Cardiac fibroblast (primary cell): Measurements from ENCODE around the gene KRTAP16-1.
A peak's percentile ranks its signal among the peaks of the same experiment; 100 is the strongest.

Source experiments
- DNase-seq, 2 donors: peaks; one replicate each; pipeline versions ENCODE4 v3.0.0 to v3.0.0-alpha.2; 2010; ENCODE audit warnings: low read depth in 2 of 2
- H3K4me3 ChIP-seq, 2 donors: replicated peaks in 1 of 2; 1 replicate in 1 of 2; 2 replicates in 1 of 2; pipeline ENCODE4 v1.5.1; 2011; ENCODE audit warnings: low read depth in 2 of 2, low read length in 2 of 2, mild to moderate bottlenecking in 2 of 2, moderate library complexity in 1 of 2
- TF ChIP-seq, protein P1 (sequence below): IDR thresholded peaks from one replicate; pipeline ENCODE4 v1.5.1; 2011; ENCODE audit warnings: low read depth, mild to moderate bottlenecking, low read length, inconsistent platforms

KRTAP16-1 gene

DNA sequence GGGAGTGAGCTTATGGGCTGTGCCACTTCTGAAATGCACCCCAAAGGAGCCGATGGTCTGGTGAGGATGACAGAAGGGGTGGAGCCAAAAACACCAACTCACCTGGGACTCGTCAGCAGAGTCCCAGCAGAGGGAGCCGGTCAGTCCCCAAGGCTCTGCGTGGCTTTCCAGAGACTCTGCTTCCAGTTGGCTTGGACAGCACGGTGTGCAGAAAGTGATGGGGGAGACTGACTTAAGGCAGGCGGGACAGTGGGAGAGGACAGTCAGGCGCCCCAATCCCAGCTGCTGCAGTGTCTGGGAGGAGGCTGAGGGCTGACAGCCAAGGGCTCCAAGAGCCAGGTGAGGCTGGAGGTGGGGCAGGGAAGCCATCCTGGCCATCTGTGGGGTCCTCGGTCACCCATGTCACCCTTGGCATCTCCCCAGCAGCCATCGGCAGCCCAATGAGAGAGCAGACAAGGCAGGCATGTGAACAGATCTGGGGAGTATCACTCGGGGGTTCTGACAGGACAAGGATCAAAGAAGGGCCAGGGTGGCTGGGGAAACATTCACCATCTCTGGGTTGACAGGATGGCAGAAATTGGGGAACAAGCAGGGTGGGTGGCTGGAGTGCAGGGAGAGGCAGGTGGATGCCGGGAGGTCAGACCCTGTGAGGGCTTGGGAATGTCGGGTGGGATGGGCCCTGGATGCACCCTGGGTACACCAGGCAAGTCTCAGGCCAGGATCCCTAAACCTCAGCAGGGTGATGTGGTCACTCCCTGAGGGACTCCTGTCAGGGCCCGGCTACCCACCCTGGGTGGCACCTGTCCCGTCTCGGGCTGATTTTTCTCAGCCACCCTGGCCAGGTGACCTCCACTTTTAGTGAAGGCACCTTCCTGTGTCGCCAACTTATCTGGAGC lies 15.3 kb upstream of the KRTAP16-1 start:
- DNase-seq, result peak in 1 of 2 donors; percentile 2
- TF ChIP-seq, protein P1, sequence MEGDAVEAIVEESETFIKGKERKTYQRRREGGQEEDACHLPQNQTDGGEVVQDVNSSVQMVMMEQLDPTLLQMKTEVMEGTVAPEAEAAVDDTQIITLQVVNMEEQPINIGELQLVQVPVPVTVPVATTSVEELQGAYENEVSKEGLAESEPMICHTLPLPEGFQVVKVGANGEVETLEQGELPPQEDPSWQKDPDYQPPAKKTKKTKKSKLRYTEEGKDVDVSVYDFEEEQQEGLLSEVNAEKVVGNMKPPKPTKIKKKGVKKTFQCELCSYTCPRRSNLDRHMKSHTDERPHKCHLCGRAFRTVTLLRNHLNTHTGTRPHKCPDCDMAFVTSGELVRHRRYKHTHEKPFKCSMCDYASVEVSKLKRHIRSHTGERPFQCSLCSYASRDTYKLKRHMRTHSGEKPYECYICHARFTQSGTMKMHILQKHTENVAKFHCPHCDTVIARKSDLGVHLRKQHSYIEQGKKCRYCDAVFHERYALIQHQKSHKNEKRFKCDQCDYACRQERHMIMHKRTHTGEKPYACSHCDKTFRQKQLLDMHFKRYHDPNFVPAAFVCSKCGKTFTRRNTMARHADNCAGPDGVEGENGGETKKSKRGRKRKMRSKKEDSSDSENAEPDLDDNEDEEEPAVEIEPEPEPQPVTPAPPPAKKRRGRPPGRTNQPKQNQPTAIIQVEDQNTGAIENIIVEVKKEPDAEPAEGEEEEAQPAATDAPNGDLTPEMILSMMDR, result peak; percentile 25
- no peak overlapping the region for H3K4me3 ChIP-seq

DNA sequence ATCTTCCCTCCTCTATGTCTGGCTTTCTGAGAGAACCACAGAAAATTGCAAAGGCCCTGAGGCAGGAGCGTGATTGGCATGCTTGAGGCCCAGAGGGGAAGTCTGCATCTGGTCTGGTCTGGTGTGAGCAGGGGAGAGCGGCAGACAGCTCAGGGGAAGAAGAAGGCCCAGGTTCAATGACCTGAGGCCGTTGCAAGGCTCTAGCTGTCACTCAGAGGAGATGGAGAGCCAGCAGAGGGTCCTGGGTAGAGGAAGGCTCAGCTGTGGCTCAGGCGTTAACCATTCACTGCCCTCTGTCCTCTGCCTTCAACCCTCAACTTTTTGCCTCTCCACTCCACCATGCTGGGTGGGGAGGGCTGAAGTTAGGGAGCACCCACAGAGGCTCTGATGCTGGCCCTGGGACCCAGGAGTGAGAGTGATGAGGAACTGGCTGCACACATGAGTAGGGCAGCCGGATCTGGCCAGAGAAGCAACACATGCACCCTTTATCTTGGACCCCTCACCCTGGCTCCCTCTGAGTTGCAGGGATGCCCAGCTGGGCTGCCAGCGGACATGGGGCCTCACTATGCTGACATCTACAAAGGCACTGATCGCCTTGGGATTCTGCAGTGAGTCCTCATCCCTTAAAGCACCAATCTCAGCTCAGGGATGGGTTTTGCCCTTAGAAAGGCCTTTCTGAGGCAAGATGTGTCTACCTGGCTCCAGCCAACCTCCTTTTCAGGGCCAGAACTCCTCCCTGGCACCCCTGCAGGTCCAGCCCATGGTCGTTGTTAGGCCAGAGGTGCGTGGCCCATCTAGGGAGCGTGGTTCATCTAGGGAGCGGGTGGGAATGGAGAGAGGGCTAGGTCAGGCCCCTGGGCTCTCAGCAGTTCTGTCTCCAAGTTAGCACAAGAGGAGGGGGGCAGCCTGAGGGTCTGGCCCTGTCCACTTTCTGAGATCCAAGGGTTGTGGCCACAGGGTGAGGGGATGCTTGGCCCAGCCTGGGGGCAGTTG lies 14.1 kb upstream of the KRTAP16-1 start:
- TF ChIP-seq, protein P1, result no peak
- H3K4me3 ChIP-seq, result no peak overlapping the region
- DNase-seq, result no peak

DNA sequence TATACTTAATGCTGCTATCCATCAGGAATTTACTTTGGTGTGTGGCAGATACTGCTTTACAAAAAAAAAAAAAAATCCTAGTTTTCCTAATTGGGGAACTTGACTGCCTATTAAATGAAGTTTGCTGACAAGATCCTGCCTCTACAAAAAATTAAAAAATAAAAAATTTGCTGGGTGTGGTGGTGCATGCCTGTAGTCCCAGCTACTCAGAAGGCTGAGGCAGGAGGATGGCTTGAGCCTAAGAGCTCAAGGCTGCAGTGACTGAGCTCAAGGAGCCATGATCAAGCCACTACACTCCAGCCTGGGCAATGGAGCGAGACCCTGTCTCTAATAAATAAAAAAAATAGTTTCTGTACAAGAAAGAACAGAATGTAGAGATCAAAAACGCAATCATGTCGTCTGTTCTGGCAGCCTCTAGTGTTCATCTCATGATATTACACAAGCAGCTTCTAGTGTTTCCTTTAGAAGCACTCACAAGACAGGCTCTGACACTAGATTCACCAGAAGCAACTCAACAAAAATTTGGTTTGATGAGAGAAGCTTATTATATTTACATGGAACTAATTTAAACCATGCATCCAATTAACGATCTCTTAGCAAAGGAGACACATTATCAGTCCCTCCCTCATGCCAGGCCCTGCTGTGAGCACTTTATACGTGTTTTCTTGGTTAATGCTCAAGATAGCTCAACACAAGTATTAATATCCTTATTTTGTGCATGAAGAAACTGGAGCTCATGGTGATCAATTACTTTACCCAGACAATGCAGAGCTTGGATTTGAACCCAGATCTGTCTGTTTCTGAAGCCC lies 13.2 kb upstream of the KRTAP16-1 start:
- TF ChIP-seq, protein P1, result peak; percentile 86

DNA sequence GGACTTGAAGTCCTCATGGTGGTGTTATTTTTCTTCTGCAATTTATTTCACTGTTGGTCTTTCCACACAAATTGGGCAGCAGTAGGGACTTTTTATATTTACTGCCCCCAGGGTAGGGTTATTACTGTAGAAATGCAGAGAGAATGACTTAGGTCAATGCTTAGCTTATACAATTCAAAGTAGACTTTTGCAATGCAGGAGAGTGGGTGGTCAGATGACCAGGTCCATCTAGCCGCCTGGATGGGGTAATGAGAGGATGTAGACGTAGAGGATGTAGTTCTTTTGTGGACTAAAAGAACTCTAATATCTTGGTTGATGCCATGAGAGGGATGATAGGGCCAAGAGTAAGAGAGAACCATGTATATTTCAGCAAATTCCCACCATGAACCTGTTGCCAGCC lies 9.1 kb upstream of the KRTAP16-1 start:
- DNase-seq, result no peak
- no peak overlapping the region for H3K4me3 ChIP-seq
- TF ChIP-seq, protein P1, result no peak

More for the DNA sequence above, 13.2 kb upstream of the KRTAP16-1 start:
- DNase-seq, result peak; percentile 67 to 71
- H3K4me3 ChIP-seq, result no peak overlapping the region

DNA sequence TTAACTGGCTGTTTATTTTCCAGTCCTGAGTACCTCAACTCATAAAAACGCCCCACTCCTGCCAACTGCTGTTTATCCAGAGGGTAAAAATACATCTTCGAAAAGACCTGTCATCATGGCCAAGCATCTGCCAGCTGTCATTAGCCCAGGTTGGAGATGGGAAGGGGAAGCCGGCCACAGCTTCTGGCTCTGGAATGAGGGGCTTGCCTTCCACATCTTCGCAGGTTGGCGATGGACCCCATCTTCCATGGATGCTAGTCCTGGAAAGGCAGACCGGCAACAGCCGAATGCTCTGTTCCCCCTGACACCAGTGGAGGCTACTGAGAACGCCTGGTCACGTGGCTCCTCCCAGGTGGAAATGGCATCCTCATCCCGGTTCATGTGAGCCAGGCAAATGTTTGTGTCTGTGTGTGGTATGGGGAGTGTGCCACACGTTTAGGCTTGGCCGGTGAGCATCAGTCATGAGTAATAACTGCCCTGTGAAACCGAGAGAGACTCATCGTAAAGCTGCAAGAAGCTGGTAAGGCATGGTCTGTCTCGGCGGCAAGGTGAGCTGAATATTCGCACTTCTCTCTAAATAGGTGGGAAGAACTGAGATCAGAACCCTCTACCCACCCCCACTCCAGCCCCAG lies 6.8 kb upstream of the KRTAP16-1 start:
- no peak for DNase-seq
- no peak overlapping the region for H3K4me3 ChIP-seq

More for the DNA sequence above, 6.8 kb upstream of the KRTAP16-1 start:
- TF ChIP-seq, protein P1, result no peak
